Stomach smooth muscle (tissue), 2 donors: ENCODE data around the gene ARHGAP29.
A peak's percentile ranks its signal among the peaks of the same experiment; 100 is the strongest.

Source experiments
- H3K27ac ChIP-seq: one replicate; pipeline ENCODE4 v1.7.0; 2013; ENCODE audit warnings: mild to moderate bottlenecking, low read length, inconsistent platforms
- H3K27me3 ChIP-seq, 2 donors: one replicate each; pipeline ENCODE4 v1.7.0; 2013; ENCODE audit warnings: low read length in 2 of 2; ENCODE audit not compliant: insufficient read depth in 2 of 2, control insufficient read depth in 1 of 2
- H3K36me3 ChIP-seq, 2 donors: one replicate each; pipeline ENCODE4 v1.7.0; 2013; ENCODE audit warnings: low read length in 2 of 2; ENCODE audit not compliant: control insufficient read depth in 2 of 2, insufficient read depth in 2 of 2
- H3K4me1 ChIP-seq: one replicate; pipeline ENCODE4 v1.7.0; 2013; ENCODE audit warnings: low read length; ENCODE audit not compliant: control insufficient read depth, insufficient read depth
- H3K4me3 ChIP-seq, 2 donors: one replicate each; pipeline ENCODE4 v1.7.0; 2013; ENCODE audit warnings: low read length in 2 of 2
- H3K9ac ChIP-seq, 2 donors: one replicate each; pipeline ENCODE4 v1.7.0; 2013; ENCODE audit warnings: low read length in 2 of 2, mild to moderate bottlenecking in 1 of 2
- H3K9me3 ChIP-seq, 2 donors: one replicate each; pipeline ENCODE4 v1.7.0; 2013; ENCODE audit warnings: low read length in 2 of 2; ENCODE audit not compliant: control insufficient read depth in 2 of 2
- donor health status: healthy.
- donor health status: Pancreatic carcinoma.

Gene ARHGAP29

GRCh38 chr1:94235189-94236012 is 2.0 kb downstream of the ARHGAP29 start:
- no peak overlapping the region for H3K27ac ChIP-seq
- H3K36me3 ChIP-seq, result no peaks in the 10 kb centered on the region
- peak overlapping the region; percentile 75 to 84 for H3K4me3 ChIP-seq
- H3K4me1 ChIP-seq, result peaks cover 6% of the 10 kb centered on the region
- H3K9me3 ChIP-seq, result no peaks in the 10 kb centered on the region
- no peak overlapping the region for H3K9ac ChIP-seq
- H3K27me3 ChIP-seq, result no peaks in the 10 kb centered on the region

- Histone ChIP-seq H3K27me3 (no peaks in the 10 kb centered on the region), H3K9ac (no peak overlapping the region), H3K36me3 (no peaks in the 10 kb centered on the region), H3K4me1 (peaks cover 6% of the 10 kb centered on the region), H3K9me3 (no peaks in the 10 kb centered on the region), H3K27ac (no peak overlapping the region), H3K4me3 (no peak overlapping the region)
These were observed 2.8 kb downstream of the ARHGAP29 start for GRCh38 chr1:94234615-94235014.

GRCh38 chr1:94231746-94232145 is 5.6 kb downstream of the ARHGAP29 start:
- Histone ChIP-seq H3K9ac (no peak overlapping the region), H3K27me3 (no peaks in the 10 kb centered on the region), H3K9me3 (no peaks in the 10 kb centered on the region), H3K4me3 (no peak overlapping the region), H3K4me1 (peaks cover 2% of the 10 kb centered on the region), H3K36me3 (no peaks in the 10 kb centered on the region), H3K27ac (no peak overlapping the region)

GRCh38 chr1:94230920-94231319 is 6.5 kb downstream of the ARHGAP29 start:
- H3K9ac ChIP-seq, result no peak overlapping the region
- no peaks in the 10 kb centered on the region for H3K27me3 ChIP-seq
- no peaks in the 10 kb centered on the region for H3K4me1 ChIP-seq
- H3K36me3 ChIP-seq, result no peaks in the 10 kb centered on the region
- H3K4me3 ChIP-seq, result no peak overlapping the region
- H3K27ac ChIP-seq, result no peak overlapping the region
- no peaks in the 10 kb centered on the region for H3K9me3 ChIP-seq

- no peaks in the 10 kb centered on the region for H3K9me3 ChIP-seq
- H3K36me3 ChIP-seq, result no peaks in the 10 kb centered on the region
- no peak overlapping the region for H3K27ac ChIP-seq
- no peak overlapping the region for H3K4me3 ChIP-seq
- no peaks in the 10 kb centered on the region for H3K4me1 ChIP-seq
- no peaks in the 10 kb centered on the region for H3K27me3 ChIP-seq
- no peak overlapping the region for H3K9ac ChIP-seq
These were observed 8.6 kb downstream of the ARHGAP29 start for GRCh38 chr1:94228640-94229375.

- H3K36me3 ChIP-seq, result no peaks in the 10 kb centered on the region
These were observed 9.8 kb downstream of the ARHGAP29 start for GRCh38 chr1:94227624-94228023.

GRCh38 chr1:94225845-94226244 is 11.5 kb downstream of the ARHGAP29 start:
- Histone ChIP-seq H3K9me3 (no peaks in the 10 kb centered on the region), H3K27me3 (no peaks in the 10 kb centered on the region), H3K9ac (no peak overlapping the region), H3K36me3 (no peaks in the 10 kb centered on the region), H3K4me3 (no peak overlapping the region), H3K4me1 (no peaks in the 10 kb centered on the region), H3K27ac (no peak overlapping the region)

More at GRCh38 chr1:94227624-94228023, 9.8 kb downstream of the ARHGAP29 start:
- Histone ChIP-seq H3K27ac (no peak overlapping the region), H3K9ac (no peak overlapping the region), H3K4me3 (no peak overlapping the region), H3K27me3 (no peaks in the 10 kb centered on the region), H3K9me3 (no peaks in the 10 kb centered on the region), H3K4me1 (no peaks in the 10 kb centered on the region)

- H3K9ac ChIP-seq, result no peak overlapping the region
- H3K4me3 ChIP-seq, result no peak overlapping the region
- H3K27me3 ChIP-seq, result no peaks in the 10 kb centered on the region
- no peaks in the 10 kb centered on the region for H3K36me3 ChIP-seq
- H3K9me3 ChIP-seq, result no peaks in the 10 kb centered on the region
- no peak overlapping the region for H3K27ac ChIP-seq
- no peaks in the 10 kb centered on the region for H3K4me1 ChIP-seq
These were observed 19.1 kb downstream of the ARHGAP29 start for GRCh38 chr1:94218332-94218731.

GRCh38 chr1:94215955-94216354 is 21.4 kb downstream of the ARHGAP29 start:
- Histone ChIP-seq H3K4me1 (no peaks in the 10 kb centered on the region), H3K27ac (no peak overlapping the region), H3K36me3 (no peaks in the 10 kb centered on the region)

GRCh38 chr1:94209982-94210381 is 27.4 kb downstream of the ARHGAP29 start:
- Histone ChIP-seq H3K9me3 (no peaks in the 10 kb centered on the region), H3K27me3 (no peaks in the 10 kb centered on the region), H3K9ac (no peak overlapping the region), H3K4me1 (no peaks in the 10 kb centered on the region), H3K36me3 (no peaks in the 10 kb centered on the region), H3K27ac (no peak overlapping the region), H3K4me3 (no peak overlapping the region)

More at GRCh38 chr1:94215955-94216354, 21.4 kb downstream of the ARHGAP29 start:
- H3K9ac ChIP-seq, result no peak overlapping the region
- H3K4me3 ChIP-seq, result no peak overlapping the region
- H3K27me3 ChIP-seq, result no peaks in the 10 kb centered on the region
- H3K9me3 ChIP-seq, result no peaks in the 10 kb centered on the region

- Histone ChIP-seq H3K27ac (no peak overlapping the region), H3K27me3 (no peaks in the 10 kb centered on the region), H3K4me1 (no peaks in the 10 kb centered on the region), H3K9me3 (no peaks in the 10 kb centered on the region), H3K9ac (no peak overlapping the region), H3K4me3 (no peak overlapping the region), H3K36me3 (no peaks in the 10 kb centered on the region)
These were observed 28.0 kb downstream of the ARHGAP29 start for GRCh38 chr1:94209425-94209824.
